GM19372 (cell line): ENCODE measurements around the gene KL.

ENCODE experiments used
- ATAC-seq: cut with Tn5 transposase; IDR thresholded peaks from one replicate; pipeline ENCODE4 v1.9.1; 2021; ENCODE audit warnings: mild to moderate bottlenecking, low read depth, moderate library complexity; ENCODE audit not compliant: unreplicated experiment

KL gene

DNA sequence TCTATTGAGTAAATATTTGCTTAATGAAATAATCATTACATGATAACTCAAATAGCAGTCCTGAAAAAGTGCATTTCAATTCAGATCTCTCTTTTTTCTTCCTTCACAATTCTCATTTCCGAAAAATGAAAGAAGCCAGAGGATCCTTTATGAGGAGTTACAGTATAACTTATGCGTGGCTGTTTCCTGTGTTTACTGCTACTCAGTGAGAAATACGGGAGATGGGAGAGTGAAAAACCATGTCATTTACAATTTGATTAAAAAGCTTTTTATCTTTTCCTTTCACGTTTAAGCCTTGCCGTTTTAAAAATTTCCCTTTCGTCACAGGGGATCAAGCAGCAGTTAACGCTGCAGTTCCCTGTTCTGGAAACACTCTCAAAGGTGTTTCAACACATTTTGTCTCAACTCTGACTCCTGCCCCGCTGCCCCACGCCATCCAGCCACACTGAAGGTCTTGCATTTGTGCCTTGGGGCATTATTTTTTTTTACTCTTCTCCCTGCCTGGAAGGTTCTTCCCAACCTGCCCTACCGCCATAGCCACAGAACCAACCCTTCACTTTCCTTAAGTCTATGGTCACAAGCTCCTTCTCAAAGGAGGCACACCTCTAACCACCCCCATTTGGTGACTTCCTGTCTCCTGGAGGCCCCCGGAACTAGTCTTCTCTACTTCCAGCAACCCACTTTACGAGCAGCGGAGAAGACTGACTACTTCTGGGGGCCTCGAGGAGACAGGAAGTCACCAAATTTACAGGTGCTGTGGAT lies 17.0 kb downstream of the KL start:
- no peak for ATAC-seq

DNA sequence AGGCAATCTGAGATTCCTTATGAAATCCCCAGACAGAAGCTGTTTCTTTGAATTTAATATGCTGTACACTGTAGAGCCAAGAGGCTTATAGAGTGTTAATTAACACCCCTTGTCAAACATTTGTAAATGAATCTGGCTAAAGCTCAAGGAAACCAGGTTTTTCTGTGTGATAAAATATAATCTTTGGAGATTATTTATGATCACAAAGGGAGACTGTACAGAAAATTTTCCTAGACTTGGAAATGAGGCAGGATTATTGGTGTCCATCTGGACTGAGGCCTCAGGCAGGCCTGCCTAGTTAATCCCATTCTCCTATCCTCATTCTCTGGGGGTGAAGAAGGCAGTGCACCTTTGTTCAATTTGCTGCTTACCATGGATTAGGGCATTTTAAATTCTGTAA lies 17.8 kb downstream of the KL start:
- ATAC-seq = no peak

DNA sequence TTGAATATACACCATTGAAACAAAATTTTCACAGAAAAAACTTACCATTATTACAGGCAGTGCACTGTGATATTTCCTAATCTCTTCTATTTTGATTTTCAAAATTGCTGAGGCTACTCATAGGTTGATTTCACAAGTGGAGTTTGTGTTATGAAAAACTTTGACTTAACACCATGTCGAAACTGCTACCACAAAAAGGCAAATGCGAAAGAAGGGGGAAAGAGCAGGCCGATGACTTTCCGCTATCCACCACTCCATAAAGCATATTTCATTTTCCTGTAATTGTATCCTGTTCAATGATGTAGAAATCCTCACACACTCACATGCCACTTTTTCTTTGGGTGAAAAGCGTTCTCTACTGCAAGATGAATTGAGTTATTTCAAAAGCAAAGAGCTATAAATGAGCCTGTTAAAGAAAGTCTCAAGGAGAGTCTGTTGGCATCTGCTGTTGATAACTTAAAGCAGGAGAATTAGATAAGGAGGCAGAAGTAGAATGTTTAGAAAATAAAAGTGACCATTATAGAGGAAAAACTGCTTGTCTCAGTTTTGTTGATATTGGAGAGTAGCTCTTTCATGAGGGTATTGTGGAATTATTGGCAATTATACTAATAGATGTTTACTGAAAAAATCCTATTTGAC lies 18.8 kb downstream of the KL start:
- no peak for ATAC-seq

DNA sequence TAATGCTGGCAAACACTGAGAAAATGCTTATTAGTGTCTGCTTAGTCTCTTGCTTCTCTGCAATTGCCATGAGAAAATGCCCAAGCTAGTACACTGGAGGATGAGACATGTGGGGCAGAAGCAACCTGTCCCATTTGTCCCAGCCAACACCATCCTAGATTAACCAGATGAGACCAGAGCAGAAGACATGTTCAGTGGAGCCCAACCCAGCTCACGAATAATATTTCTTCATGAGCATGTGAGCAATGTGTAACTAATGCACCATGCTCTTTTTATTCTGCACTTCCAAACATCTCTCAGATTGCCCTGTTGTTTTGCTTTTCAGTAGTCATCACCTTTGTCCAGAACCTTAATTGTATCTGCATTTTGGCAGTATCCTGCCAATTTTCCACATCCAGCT lies 21.4 kb downstream of the KL start:
- no peak for ATAC-seq

DNA sequence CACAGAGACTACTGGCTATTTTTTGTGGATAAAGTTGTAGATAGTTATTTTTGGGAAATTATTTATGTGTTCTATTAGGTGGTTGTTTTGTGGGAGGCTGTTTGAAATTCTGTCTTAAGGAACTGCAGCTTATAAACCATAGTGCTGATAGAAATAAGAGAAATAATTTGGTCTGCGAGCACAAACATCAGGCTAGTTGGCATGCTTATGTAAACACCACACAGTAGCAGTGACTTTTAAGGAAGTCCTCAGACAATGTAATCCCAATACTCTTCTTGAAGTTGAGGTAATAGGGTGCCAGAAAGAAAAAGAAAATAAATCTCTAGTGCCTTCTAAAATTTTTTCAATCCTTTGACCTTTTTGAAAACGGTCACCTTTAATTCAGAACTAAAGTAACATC lies 23.9 kb downstream of the KL start:
- no peak for ATAC-seq

DNA sequence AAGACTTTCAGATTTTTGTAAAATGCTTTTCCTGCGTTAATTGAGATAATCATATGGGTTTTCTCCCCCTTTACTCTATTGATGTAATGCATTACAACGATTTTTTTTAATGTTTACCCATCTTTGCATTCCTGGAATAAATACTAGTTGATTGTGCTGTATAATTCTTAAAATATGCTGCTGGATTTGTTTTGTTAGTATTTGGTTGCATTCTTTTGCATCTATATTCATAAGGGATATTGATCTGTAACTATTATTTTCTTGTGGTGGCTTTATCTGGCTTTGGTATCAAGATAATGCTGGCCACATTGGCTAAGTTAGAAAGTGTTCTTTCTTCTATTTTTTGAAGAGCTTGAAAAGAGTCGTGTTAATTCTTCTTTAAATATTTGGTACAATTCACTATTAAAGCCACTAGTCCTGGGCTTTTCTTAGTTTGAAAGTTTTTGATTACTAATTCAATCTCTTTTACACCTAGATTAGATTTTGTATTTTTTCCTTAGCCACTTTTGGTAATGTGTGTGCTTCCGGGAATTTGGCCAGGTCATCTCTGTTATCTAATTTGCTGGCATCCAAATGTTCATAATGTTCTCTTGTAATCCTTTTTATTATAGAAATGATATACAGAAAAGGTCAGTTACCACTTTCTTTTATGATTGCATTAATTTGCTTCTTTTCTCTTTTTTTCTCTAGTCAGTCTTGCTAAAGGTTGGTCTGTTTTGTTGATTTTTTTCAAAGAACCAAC lies 29.8 kb downstream of the KL start:
- ATAC-seq = no peak

DNA sequence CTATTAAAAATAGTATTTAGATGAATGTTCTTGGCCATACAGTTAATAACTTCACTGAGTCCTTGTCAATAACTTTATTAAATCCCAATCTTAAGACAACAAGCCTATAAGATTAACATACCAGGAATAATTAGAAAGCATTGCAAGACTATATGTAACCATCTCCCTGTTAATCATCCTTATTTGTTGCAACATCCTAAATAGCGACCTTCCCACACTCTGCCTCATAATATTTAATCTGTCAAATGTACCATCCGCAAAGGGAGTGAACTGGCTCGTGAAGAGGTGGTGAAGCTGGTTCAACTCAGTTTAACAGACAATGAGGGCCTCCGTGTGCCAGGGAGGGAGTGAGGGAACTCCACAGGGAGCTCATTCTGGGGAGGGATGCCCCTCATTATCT lies 33.9 kb downstream of the KL start:
- no peak for ATAC-seq

DNA sequence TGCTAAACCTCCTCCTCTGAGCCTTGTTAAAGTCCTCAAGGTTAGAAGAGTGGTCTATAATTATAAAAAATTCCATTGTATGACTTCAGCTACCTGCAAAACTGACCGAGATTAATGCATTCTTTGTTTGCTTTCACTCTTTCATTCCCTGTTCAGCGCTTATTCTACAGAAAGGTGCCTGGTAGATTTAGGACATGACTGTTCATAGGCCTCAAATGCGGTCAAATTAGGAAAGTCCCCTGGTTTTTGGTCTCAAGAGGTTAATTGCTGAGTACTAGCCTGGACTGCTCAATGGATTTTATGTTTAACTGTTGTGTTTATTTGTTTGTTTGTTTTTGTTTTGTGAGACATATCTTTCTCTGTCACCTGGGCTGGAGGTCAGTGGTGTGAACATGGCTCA lies 35.4 kb downstream of the KL start:
- ATAC-seq = no peak

DNA sequence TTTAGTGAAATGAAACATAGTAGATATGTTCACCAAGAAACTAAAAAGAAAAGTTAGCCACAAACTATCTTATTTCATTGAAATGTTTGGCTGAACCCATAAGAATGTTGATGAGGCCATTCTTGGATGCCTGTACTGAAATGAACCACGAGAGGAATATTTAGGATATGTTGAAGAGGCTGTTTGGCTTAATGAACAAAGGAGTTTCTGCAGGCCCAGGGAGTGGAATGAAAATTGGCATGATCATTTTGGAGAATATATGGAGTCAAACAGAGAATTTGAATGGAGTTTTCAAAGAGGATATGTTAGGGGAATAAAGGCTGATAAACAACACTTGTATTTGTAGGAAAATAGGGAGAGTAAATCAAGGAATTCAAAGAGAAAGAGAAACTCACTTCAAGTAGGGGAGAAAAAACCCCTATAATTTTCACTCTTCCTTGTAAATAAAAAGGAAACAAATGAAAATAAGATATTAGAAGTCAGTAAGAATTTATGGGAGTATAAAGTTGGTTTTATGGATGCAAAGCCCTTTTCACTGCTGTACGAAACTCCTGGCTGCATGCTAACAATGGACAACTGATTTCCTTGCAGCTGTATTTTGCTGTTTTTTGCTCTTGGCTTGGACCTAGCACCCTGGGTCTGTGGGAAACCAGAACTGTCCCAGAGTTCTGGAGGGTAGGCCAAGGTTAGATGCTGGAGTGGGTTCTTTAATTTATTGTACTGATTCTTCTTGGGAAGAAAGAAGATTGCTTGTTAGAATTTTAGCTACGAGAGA lies 36.5 kb downstream of the KL start:
- no peak for ATAC-seq

DNA sequence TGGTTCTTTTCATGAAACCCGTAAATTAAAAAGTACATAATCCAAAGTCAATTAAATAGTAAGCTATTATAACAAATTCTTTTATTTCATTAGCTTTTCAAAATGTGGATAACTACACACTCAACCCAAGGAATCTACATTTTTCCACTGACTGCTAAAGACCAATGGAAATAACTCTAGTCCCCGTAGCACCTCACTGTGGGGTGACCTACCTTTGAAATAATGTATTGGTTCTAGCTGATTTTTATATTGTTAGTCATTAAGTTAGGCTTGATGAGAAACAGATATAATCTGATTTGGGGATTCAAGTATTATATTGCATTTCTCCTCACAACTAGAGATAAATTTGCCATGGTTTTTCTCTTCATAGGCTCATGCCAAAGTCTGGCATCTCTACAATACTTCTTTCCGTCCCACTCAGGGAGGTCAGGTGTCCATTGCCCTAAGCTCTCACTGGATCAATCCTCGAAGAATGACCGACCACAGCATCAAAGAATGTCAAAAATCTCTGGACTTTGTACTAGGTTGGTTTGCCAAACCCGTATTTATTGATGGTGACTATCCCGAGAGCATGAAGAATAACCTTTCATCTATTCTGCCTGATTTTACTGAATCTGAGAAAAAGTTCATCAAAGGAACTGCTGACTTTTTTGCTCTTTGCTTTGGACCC lies 37.3 kb downstream of the KL start:
- ATAC-seq = no peak

DNA sequence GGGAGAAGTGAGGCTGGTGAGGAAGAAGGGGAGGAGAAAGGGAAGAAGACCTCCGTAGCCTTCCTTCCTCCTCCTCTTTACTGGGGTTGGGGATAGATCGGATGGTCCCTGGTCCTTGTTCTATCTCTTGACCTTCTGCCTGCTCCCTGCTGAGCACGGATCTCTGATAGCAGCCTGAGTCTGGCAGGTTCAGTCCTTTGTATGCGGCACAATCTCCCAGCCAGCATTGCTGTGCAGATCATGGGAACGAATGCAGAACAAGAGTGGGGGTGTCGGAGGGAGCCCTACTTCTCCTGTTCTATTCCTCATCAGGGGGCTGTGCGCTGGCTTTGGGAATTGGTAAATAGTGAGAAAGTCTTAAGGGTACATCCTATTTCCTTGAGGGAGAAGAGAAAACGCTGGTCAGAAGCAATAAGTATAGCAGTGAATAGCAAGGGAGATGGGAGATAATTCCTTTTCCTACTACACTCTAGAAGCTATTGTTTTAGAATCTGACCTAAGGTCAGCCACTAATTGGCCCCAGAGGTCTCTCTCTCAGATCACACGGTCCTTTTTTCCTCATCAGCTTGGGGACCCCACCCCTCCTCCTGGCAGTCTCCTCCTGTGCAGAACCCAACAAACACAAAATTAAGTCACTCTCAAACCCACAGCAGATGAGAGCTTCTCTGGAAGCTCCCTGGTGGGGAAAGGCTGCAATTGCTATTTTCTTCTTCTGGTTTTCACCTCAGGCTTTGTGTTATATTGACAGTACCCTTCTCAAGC lies 41.0 kb downstream of the KL start:
- ATAC-seq = peak; percentile 56

DNA sequence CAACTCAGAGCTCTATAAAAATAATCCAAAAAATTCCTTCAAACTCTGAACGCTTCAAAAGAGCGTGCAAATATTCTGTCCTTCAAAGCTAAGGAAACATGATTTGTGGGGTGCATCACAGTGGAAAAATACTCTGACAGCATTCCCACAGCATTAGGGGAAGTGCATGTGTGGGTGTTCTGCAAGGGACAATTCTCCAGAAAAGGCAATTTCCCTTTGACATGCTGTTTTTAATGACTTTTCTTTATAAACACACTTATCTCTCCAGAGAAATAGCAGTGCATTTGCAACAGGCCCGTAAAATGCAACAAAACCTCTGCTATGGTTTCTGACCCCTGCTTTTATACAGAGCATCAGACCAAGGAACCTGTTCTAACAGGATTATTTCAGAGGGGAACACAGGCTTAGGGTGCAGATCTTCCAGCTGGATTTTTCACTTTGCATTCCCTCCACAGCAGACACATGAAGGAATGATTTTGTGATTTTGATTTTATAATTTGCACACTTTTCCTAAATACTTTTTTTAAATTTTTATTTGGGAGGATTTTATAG lies 42.6 kb downstream of the KL start:
- ATAC-seq = no peak

DNA sequence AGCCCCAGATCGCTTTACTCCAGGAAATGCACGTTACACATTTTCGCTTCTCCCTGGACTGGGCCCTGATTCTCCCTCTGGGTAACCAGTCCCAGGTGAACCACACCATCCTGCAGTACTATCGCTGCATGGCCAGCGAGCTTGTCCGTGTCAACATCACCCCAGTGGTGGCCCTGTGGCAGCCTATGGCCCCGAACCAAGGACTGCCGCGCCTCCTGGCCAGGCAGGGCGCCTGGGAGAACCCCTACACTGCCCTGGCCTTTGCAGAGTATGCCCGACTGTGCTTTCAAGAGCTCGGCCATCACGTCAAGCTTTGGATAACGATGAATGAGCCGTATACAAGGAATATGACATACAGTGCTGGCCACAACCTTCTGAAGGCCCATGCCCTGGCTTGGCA lies 44.6 kb downstream of the KL start:
- no peak for ATAC-seq

DNA sequence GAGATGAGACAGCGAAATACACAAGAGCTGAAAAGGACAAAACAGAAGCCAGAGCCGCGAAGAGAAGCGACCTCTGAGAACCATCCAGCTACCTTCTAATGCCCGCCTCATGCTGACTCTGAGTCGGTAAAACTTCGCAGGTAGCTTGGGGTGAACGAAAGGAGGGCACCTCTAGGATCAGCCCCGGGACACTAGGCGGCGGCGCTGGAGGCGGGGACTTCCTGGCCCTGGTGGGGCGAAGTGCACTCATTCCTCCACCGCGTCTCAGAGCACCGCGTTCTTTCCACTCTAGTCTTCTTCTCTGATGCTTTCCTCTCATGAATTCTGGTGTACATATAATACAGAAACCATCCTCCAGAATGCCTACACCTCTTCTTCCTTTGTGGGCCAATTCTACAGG lies 50.1 kb downstream of the KL start:
- ATAC-seq = no peak

DNA sequence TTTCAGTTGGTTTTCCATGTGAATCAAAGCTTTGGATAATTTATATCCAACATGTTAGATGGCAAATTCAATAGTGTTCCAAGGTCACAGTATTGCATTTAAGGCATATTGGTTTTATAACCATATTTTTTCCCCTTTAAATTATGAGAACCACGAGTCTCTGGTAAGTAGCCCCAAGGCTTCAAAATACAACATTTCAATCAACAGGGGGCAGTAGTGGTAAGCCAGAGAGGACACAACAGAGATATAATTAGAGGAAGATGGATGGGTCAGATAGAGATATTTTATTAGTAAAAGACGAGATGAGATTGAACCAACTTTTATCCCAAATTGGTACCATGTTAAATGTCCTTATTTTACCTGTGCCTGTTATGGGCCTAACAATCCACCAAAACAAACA lies 53.1 kb downstream of the KL start:
- ATAC-seq = no peak

DNA sequence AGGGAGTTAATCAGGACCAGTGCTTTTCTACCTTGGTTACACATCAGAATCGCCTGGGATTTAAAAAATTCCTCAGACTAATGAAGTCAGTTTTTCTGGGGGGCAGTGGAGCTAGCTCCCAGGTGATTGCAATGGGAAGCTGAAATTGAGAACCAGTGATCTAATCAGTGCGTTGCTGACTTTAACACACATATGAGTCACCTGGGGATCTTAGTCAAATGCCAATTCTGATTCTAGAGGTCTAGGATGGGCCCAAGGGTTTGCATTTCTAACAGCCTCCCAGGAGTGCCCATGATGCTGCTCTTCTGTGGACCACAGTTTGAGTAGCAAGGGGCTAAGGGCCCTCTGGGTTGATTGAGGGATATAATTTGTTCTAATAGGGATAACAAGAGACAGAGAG lies 54.5 kb downstream of the KL start:
- ATAC-seq = no peak

DNA sequence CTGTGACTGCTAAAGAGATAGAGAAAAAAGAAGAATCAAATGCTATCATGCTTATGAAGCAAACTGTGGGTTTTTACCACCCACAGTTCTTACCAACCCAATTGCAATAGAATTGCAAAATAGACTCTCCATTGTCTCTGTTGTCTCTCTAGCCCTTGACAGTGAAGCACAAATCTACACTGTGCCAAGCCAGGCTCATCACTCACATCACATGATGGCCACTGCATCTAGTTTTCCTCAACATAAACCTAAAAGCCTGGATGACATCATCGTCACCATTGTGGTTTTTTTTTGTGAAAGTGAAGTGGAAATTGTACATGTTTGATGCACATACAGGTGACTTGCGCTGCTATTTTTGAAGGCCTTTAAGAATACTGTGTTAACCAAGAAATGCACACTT lies 56.1 kb downstream of the KL start:
- no peak for ATAC-seq

DNA sequence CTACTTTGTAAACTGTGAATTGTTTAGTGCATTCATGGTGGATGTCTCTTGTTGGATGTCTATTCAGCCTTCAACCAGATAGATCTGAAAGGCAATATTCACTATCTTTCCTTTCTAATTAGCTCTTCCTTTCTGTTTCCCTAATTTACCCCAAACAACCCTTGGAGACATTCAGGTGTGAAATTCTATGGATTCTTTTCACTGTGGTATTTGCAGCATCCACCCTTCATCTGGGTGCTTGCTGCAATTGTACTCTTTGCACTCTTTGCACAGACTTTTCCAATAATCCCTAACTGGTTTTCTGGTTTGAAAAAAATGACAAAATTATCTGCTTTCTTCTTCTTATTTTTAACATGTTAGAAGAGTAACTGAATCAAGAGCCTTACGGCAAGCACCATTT lies 56.5 kb downstream of the KL start:
- ATAC-seq = no peak

DNA sequence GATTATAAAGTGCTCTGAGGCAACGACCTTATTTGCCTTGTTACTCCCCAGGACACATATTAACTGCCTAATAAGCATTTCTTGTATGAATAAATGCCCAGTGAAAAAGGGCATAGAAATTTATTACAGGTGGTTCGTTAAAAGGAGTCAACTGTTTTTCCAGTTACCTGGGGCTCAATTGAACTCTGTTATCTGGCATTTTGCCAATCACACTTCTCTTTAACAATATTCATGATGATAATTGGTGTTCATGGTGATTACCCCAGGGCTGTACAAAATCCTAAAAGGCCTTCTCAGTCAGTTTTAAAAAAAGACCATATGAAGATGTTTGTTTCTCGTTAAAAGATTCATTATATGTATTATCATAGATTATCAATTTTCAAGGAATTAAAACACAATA lies 57.1 kb downstream of the KL start:
- ATAC-seq = no peak
